ENCODE data around the gene MC2R.

MC2R gene

DNA sequence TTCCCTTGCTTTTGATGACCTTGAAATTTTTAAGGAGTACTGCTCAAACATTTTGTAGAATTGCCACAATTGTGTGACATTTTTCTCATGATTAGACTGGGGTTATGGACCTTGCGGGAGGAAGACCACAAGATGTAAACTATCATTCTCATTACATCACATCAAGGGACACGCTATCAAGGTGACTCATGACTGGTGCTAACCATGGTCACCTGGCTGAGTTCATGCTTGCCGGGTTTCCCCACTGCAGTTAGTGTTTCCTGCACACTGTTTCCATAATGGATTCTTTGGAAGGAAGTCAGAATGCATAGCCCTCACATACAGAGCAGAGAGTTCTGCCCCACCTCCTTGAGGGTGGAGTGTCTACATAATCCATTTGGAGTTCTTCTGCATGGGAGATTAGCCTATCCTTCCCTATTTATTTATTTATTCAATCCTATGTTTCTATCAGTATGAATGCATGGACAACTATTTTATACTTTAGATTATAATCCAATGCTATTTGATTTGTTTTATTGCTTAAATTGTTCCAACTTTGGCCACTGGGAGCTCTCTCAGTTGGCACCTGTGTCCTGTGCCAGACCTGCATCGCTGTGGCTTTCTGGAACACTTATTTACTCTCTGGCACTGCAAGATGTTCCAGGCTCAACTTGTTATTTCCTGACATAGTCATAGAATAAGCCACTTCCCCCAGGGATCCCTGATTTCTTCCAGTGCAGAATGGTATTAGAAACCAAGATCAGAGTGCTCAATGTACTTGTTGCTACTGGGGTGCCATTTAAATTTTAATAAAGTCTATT, 6.0 kb downstream of the MC2R start:
- TF ChIP-seq, protein P1, sequence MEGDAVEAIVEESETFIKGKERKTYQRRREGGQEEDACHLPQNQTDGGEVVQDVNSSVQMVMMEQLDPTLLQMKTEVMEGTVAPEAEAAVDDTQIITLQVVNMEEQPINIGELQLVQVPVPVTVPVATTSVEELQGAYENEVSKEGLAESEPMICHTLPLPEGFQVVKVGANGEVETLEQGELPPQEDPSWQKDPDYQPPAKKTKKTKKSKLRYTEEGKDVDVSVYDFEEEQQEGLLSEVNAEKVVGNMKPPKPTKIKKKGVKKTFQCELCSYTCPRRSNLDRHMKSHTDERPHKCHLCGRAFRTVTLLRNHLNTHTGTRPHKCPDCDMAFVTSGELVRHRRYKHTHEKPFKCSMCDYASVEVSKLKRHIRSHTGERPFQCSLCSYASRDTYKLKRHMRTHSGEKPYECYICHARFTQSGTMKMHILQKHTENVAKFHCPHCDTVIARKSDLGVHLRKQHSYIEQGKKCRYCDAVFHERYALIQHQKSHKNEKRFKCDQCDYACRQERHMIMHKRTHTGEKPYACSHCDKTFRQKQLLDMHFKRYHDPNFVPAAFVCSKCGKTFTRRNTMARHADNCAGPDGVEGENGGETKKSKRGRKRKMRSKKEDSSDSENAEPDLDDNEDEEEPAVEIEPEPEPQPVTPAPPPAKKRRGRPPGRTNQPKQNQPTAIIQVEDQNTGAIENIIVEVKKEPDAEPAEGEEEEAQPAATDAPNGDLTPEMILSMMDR (IDR thresholded peaks at IDR 0.05; ENCODE audit: control insufficient read depth, insufficient read depth, low read depth, low read length, missing control alignments): no peak
- DNase-seq (ENCODE audit: low read depth): no peak
- no peak overlapping the region for H3K4me3 ChIP-seq (ENCODE audit: control insufficient read depth, low read depth, low read length)

DNA sequence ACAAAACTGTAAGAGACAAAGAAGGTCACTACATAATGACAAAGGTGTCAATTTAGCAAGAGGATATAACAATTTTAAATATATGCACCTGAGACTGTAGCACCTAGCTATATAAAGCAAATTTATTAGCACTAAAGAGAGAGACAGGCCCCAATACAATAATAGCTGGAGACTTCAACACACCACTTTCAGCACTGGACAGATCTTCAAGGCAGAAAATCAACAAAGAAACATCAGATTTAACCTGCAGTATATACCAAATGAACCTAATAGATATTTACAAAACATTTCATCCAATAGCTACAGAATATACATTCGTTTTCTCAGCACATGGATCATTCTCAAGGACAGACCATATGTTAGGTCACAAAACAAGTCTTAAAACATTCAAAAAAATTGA, 14.7 kb downstream of the MC2R start:
- DNase-seq (ENCODE audit: low read depth): no peak
- TF ChIP-seq, protein P1 (IDR thresholded peaks at IDR 0.05; ENCODE audit: control insufficient read depth, insufficient read depth, low read depth, low read length, missing control alignments): no peak
- H3K4me3 ChIP-seq (ENCODE audit: control insufficient read depth, low read depth, low read length): no peak overlapping the region

DNA sequence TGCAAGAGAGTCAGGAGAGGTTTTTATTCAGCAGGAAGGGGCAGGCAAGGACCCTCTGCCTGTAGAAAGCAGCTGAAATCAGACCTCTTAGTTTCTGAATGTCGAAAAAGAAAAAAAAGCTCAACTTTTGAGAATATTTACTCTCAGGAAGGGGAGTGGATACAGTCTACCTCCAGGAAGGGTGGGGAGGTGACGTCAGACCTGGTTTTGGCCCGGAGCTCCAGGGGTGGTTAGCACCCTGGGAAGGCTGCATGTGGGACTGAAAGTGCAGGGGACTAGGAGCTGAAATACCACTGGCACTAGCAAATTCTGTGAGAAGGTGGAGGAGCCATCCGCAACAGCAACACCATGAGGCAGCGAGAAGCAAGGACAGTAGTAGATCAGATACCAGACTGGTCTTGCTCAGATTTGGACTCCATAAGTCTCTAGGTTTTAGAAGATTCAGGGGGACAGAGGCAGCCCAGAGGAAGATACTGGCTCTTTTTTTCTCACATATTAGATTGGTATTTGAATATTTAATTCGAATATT, 19.8 kb downstream of the MC2R start:
- TF ChIP-seq, protein P1 (IDR thresholded peaks at IDR 0.05; ENCODE audit: control insufficient read depth, insufficient read depth, low read depth, low read length, missing control alignments): no peak
- no peak for DNase-seq (ENCODE audit: low read depth)
- no peak overlapping the region for H3K4me3 ChIP-seq (ENCODE audit: control insufficient read depth, low read depth, low read length)

DNA sequence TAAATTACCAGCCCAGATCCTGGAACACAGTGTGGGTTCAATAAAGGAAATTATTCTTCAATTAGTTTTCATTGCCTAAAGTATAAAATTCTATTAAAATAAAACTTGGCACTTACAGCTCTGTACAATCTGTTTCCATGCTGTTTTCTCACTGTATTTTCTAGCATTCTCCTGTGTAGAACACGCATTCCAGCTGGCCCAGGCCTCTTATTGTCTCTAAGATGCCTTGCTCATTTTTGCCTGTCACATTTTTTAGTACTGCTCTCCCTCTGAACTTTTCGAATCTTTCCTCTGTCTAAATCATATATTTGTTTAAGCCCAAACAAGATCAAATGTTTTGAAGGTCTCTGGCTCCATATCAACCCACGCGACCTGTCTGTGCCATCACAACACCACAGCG, 20.8 kb downstream of the MC2R start:
- no peak overlapping the region for H3K4me3 ChIP-seq (ENCODE audit: control insufficient read depth, low read depth, low read length)
- TF ChIP-seq, protein P1 (IDR thresholded peaks at IDR 0.05; ENCODE audit: control insufficient read depth, insufficient read depth, low read depth, low read length, missing control alignments): no peak
- DNase-seq (ENCODE audit: low read depth): no peak

DNA sequence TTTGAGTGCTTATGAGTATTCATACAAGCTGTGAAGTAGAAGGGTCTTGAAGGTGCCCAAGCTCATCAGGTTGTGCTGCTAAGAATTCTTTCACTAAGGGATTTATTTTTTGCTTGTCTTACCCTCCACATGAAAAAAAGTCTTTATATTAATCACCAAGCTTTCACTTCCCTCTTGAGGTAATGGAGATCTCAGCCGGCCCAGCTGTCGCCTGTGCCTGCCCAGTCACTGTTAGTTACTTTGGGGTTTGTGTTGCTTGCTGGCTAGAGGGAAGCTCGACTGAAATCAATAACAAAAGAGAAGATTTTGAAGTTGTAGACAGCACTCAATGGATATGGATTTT, 21.9 kb downstream of the MC2R start:
- H3K4me3 ChIP-seq (ENCODE audit: control insufficient read depth, low read depth, low read length): no peak overlapping the region
- DNase-seq (ENCODE audit: low read depth): no peak
- TF ChIP-seq, protein P1 (IDR thresholded peaks at IDR 0.05; ENCODE audit: control insufficient read depth, insufficient read depth, low read depth, low read length, missing control alignments): no peak

DNA sequence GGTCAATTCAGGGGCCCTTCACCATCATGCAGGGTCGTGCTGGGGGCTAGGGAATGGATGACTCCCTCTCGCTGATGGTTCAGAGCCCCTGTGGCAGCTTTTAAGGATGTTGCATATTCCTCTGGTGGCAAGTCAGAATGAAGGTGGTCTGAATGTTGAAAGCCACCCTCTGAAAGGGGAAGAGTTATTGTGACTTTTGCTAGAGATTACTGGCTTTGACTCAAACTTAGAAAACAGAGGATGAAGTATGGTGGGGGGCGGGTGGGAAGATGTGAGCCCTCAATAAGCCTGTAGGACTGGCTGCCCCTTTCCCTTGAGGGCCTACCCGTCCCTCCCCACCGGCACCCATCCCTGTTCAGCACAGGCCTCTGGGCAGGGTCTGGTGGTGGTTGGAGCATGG, 23.2 kb downstream of the MC2R start:
- no peak for DNase-seq (ENCODE audit: low read depth)
- no peak overlapping the region for H3K4me3 ChIP-seq (ENCODE audit: control insufficient read depth, low read depth, low read length)
- TF ChIP-seq, protein P1 (IDR thresholded peaks at IDR 0.05; ENCODE audit: control insufficient read depth, insufficient read depth, low read depth, low read length, missing control alignments): no peak
